GM12874 (cell line): ENCODE data around the gene FCGBP.

Experiments
- TF ChIP-seq, protein P1 (sequence below): IDR thresholded peaks from 2 replicates; pipeline ENCODE4 v1.5.1; 2011; ENCODE audit warnings: low read depth, mild to moderate bottlenecking, control low read depth, low read length, moderate library complexity; ENCODE audit not compliant: insufficient read depth

Gene FCGBP

DNA sequence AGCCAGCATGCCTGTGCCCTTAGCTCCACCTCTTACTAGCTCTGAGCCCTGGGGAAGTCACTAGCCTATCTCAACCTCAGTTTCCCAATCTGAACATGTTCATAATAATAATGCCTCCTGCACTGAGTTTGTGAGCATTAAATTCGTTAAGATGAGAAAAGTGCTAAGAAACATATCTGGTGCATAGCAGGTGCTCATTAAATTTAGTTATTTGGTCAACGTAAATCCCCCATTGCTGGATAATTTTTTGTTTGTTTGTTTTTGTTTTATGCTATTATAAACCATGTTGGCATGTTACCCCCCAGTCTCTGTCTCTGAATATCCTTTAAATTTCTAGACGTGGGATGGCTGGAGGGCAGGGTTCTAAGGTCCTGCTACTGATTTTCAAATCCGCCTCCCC lies 10.6 kb downstream of the FCGBP start:
- TF ChIP-seq, protein P1, sequence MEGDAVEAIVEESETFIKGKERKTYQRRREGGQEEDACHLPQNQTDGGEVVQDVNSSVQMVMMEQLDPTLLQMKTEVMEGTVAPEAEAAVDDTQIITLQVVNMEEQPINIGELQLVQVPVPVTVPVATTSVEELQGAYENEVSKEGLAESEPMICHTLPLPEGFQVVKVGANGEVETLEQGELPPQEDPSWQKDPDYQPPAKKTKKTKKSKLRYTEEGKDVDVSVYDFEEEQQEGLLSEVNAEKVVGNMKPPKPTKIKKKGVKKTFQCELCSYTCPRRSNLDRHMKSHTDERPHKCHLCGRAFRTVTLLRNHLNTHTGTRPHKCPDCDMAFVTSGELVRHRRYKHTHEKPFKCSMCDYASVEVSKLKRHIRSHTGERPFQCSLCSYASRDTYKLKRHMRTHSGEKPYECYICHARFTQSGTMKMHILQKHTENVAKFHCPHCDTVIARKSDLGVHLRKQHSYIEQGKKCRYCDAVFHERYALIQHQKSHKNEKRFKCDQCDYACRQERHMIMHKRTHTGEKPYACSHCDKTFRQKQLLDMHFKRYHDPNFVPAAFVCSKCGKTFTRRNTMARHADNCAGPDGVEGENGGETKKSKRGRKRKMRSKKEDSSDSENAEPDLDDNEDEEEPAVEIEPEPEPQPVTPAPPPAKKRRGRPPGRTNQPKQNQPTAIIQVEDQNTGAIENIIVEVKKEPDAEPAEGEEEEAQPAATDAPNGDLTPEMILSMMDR: no peak

DNA sequence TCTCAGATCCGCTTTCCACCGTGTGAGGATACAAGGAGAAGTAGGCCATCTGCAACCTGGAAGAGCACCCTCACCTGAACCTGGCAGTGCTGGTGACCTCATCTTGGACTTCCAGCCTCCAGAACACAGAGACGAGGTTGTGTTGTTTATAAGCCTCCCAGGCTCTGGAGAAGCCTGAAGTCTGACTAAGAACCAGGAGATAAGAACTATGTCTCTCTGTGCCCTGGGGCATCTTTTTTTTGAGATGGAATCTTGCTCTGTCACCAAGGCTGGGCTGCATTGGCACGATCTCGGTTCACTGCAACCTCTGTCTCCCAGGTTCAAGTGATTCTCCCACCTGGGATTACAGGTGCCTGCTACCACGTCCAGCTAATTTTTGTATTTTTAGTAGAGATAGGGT lies 14.5 kb downstream of the FCGBP start:
- TF ChIP-seq, protein P1: no peak

DNA sequence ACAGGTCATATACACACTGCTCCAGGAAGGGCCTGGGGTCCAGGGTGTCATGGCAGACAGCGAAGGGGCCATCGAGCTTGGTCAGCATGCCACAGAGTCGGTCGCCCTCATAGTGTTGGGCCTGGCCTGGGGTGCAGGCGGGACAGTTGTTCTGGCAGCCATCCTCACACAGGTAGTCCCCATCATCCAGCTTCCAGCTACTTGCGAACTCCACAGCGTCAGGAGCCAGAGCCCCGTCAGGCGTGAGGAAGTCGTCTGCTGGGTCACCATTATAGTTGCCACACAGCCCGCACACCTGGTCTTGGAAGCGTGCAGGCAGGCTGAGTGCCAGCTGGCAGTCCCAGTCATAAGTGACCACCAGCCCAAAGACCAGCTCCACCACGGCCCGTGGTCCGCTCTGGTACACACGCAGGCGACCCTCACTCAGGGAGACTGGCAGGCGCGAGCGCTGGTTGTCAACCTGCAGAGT lies 16.2 kb downstream of the FCGBP start:
- TF ChIP-seq, protein P1: no peak

DNA sequence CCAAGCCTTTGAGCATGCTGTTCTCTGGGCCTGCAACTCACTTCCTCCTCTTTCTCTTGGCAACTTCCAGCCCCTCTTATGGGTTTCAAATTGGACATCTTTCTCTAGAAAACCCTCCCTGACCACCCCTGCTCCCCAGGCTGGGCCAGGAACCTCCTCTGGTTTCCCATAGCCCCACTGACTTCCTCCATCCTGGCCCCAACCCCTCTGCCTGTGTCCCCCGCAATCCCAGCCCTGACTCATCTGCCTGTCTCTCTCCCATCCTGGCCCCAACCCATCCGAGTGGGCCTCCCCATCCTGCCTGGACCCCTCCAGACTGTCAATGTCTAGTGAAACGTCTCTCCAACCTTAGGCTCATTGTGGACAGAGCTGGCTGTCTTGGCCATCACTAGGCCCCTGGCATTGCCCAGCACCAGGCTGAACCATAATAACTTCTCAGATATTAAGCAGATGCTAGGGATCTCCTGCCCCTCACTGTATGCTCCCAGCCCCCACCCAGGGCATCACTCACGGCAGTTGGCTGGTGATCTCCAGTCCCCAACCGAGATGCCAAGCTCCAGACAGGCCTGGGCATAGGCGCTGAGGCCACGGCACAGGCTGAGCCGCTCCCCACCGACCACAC lies 16.8 kb downstream of the FCGBP start:
- TF ChIP-seq, protein P1: no peak

DNA sequence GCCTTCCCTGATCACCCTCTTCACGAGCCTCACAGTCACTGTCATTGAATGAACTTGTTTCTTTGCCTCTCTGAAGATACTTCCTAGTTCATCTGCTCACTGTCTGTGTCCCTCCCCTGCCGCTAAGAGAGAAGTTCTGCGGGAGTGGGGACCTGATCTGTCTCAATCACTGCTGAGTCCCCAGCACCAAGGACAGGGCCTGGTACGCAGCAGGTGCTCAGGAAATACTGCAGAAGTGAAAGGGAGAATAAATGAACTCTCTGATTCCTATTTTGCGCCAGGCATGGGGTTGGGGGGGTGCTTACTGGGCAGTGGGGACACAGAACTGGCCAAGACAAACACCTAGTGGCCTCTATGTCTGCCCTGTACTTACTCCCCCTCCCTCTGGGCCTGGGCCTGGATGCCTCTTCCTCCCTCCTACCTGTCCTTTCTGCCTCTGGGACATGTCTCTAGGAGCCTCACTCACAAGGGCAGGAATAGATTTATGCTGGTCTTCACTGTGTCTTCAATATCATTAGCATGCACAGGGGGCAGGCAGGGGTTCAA lies 17.5 kb downstream of the FCGBP start:
- TF ChIP-seq, protein P1: no peak

DNA sequence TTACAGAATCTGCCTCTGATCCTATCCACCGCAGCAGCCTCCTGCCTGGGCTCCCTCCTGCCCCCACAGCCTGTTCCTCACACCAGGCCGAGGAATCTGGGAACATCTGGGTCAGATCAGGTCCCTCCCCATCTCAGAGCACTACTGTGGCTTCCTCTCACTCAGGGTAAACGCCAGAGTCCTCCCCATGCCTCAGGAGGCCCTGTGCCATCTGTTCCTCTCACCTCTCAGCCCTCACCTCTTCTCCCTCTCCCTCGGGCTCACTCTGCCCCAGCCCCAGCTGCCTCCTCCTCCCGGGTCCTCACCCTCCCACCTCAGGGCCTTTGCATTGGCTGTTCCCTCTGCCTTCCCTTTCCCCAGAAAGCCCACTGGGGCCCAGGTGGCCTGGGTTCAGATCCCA lies 18.2 kb downstream of the FCGBP start:
- TF ChIP-seq, protein P1: no peak

DNA sequence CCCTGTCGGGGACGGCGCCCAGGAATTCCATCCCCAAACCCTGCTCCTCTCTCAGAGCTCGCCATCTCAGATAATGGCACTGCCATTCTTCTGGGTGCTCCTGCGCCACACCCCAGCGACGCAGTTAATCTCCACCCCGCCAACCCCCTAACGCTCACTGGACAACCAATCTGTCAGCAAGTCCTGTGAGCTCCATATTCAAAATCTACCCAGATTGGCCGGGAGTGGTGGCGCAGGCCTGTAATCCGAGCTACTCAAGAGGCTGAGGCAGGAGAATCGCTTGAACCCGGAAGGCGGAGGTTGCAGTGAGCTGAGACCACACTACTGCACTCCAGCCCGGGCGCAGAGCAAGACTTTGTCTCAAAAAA lies 18.6 kb downstream of the FCGBP start:
- TF ChIP-seq, protein P1: no peak
